ENCODE results near the gene HYAL3. TPM values are rescaled to one million over a fixed set of nuclear protein-coding genes. Genes with fewer than 3 reads are reported as not detected.

Gene HYAL3
- total and polyA plus RNA-seq, 2 of the 13 experiments (the other 11 are each of a cell fraction or from before 2014, with no cell fraction given): 5.5 to 10.4 TPM

- TF ChIP-seq MXI1 (IDR thresholded peaks at IDR 0.05; ENCODE audit: borderline replicate concordance, low read depth, low read length): no peak
- TF ChIP-seq ZNF280B (CRISPR knock-in tag; IDR thresholded peaks at IDR 0.05; ENCODE audit: borderline replicate concordance): peak; percentile 43; the same call in 1 of the 2 replicates
- TF ChIP-seq ZNF143 (CRISPR knock-in tag; IDR thresholded peaks at IDR 0.05): no peak
- TF ChIP-seq ZNF782 (CRISPR knock-in tag; IDR thresholded peaks at IDR 0.05; ENCODE audit: borderline replicate concordance): no peak
- TF ChIP-seq SMAD9 (CRISPR knock-in tag; IDR thresholded peaks at IDR 0.05): no peak
- no peak for TF ChIP-seq DNMT1 (CRISPR knock-in tag; IDR thresholded peaks at IDR 0.05)
- TF ChIP-seq BCL3 (CRISPR knock-in tag; IDR thresholded peaks at IDR 0.05): no peak
- no peak for TF ChIP-seq SETDB1 (CRISPR knock-in tag; IDR thresholded peaks at IDR 0.05; ENCODE audit: borderline replicate concordance)
- no peak for TF ChIP-seq ZNF543 (CRISPR knock-in tag; IDR thresholded peaks at IDR 0.05)
- TF ChIP-seq ELF1 (CRISPR knock-in tag; IDR thresholded peaks at IDR 0.05): peak; percentile 72
- TF ChIP-seq NFIB (CRISPR knock-in tag; IDR thresholded peaks at IDR 0.05; ENCODE audit: borderline replicate concordance): no peak
- TF ChIP-seq SUZ12 (IDR thresholded peaks at IDR 0.05; ENCODE audit: low read depth, low read length): no peak
- no peak for TF ChIP-seq MAFF (IDR thresholded peaks at IDR 0.05; ENCODE audit: low read depth, low read length)
- TF ChIP-seq ZNF317 (CRISPR knock-in tag; IDR thresholded peaks at IDR 0.05): peak; percentile 62; the same call in 1 of the 2 replicates
- TF ChIP-seq ZNF180 (CRISPR knock-in tag; IDR thresholded peaks at IDR 0.05; ENCODE audit: borderline replicate concordance, low read depth): no peak
- TF ChIP-seq ZFP36 (IDR thresholded peaks at IDR 0.05; ENCODE audit: borderline replicate concordance, low read depth, low read length, partially characterized antibody): no peak
- TF ChIP-seq SRY (CRISPR knock-in tag; IDR thresholded peaks at IDR 0.05): no peak
- peak; percentile 54; the same call in 1 of the 2 replicates for TF ChIP-seq YEATS4 (CRISPR knock-in tag; IDR thresholded peaks at IDR 0.05; ENCODE audit: borderline replicate concordance)
- no peak for TF ChIP-seq MEIS1 (CRISPR knock-in tag; IDR thresholded peaks at IDR 0.05; ENCODE audit: borderline replicate concordance)
Observed at GRCh38 chr3:50245831-50246516, 53.2 kb downstream of the HYAL3 start (continued).
